ENCODE results near the gene TRIM72. TPM values are rescaled to one million over a fixed set of nuclear protein-coding genes. Genes with fewer than 3 reads are reported as not detected.

Gene TRIM72
- total and polyA plus RNA-seq, 9 of the 15 experiments (the other 6 are each of a cell fraction or from before 2014, with no cell fraction given), result under 0.01 TPM; not detected in 8

DNA sequence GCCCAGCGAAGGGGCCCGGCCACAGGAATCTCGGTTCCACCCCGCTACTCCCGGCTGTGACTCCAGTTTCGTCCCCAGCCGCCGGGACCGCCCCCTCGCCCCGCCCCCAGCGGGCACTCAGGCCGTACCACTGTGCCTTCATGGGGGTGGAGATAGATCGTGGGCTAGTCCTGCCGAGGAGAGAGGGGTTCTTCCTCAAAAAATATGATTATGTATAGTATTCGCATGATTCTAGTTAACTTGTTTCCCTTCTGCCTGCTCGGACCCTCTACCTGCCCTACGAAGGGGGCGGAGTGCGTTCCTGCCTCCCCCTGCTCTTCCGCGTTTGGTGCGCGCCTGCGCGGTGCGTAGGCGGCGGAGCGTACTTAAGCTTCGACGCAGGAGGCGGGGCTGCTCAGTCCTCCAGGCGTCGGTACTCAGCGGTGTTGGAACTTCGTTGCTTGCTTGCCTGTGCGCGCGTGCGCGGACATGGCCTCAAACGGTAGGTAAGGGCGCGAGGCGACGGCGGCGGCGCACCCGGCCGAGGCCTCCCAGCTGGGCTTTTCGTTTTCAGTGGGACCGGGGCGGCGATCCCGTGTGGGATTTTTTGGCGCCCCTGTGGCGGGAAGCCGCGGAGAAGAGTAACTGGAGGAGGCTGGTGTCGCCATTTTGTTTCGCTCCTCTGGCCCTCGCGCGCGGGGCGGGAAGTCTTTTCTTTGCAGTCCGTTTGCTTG lies 34.0 kb upstream of the TRIM72 start, which contains the start of gene FUS (continued):
- TF ChIP-seq, protein P1, sequence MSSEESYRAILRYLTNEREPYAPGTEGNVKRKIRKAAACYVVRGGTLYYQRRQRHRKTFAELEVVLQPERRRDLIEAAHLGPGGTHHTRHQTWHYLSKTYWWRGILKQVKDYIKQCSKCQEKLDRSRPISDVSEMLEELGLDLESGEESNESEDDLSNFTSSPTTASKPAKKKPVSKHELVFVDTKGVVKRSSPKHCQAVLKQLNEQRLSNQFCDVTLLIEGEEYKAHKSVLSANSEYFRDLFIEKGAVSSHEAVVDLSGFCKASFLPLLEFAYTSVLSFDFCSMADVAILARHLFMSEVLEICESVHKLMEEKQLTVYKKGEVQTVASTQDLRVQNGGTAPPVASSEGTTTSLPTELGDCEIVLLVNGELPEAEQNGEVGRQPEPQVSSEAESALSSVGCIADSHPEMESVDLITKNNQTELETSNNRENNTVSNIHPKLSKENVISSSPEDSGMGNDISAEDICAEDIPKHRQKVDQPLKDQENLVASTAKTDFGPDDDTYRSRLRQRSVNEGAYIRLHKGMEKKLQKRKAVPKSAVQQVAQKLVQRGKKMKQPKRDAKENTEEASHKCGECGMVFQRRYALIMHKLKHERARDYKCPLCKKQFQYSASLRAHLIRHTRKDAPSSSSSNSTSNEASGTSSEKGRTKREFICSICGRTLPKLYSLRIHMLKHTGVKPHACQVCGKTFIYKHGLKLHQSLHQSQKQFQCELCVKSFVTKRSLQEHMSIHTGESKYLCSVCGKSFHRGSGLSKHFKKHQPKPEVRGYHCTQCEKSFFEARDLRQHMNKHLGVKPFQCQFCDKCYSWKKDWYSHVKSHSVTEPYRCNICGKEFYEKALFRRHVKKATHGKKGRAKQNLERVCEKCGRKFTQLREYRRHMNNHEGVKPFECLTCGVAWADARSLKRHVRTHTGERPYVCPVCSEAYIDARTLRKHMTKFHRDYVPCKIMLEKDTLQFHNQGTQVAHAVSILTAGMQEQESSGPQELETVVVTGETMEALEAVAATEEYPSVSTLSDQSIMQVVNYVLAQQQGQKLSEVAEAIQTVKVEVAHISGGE (CRISPR knock-in tag; IDR thresholded peaks at IDR 0.05), result no peak
- TF ChIP-seq MXI1 (IDR thresholded peaks at IDR 0.05; ENCODE audit: low read depth, low read length) (peak; percentile 22; the same call in 1 of the 2 replicates), TAF7 (tag; IDR thresholded peaks at IDR 0.05) (peak; percentile 99), PHF8 (IDR thresholded peaks at IDR 0.05; ENCODE audit: borderline replicate concordance, low read length) (peak; percentile 89), ZKSCAN3 (CRISPR knock-in tag; IDR thresholded peaks at IDR 0.05) (no peak), ZBTB7A (IDR thresholded peaks at IDR 0.05; ENCODE audit: borderline replicate concordance, control insufficient read depth, low read depth, low read length) (peak; percentile 33; the same call in 1 of the 2 replicates), SAP30 (IDR thresholded peaks at IDR 0.05; ENCODE audit: borderline replicate concordance, insufficient read depth, low read depth, low read length, poor library complexity, severe bottlenecking) (no peak), TAF1 (IDR thresholded peaks at IDR 0.05; ENCODE audit: control insufficient read depth, extremely low read depth, insufficient read depth, low read length, severe bottlenecking) (peak; percentile 100), BRCA1 (IDR thresholded peaks at IDR 0.05) (no peak), BRCA1 (CRISPR knock-in tag; IDR thresholded peaks at IDR 0.05) (no peak), BRF1 (IDR thresholded peaks at IDR 0.05; ENCODE audit: borderline replicate concordance, extremely low read depth, insufficient read length) (no peak), CREBBP (IDR thresholded peaks at IDR 0.05; ENCODE audit: low read depth, low read length) (no peak), NCOA4 (IDR thresholded peaks at IDR 0.05; ENCODE audit: partially characterized antibody) (no peak)
- TF ChIP-seq, protein P2, sequence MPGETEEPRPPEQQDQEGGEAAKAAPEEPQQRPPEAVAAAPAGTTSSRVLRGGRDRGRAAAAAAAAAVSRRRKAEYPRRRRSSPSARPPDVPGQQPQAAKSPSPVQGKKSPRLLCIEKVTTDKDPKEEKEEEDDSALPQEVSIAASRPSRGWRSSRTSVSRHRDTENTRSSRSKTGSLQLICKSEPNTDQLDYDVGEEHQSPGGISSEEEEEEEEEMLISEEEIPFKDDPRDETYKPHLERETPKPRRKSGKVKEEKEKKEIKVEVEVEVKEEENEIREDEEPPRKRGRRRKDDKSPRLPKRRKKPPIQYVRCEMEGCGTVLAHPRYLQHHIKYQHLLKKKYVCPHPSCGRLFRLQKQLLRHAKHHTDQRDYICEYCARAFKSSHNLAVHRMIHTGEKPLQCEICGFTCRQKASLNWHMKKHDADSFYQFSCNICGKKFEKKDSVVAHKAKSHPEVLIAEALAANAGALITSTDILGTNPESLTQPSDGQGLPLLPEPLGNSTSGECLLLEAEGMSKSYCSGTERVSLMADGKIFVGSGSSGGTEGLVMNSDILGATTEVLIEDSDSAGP (CRISPR knock-in tag; IDR thresholded peaks at IDR 0.05), result no peak
- TF ChIP-seq, protein P3, sequence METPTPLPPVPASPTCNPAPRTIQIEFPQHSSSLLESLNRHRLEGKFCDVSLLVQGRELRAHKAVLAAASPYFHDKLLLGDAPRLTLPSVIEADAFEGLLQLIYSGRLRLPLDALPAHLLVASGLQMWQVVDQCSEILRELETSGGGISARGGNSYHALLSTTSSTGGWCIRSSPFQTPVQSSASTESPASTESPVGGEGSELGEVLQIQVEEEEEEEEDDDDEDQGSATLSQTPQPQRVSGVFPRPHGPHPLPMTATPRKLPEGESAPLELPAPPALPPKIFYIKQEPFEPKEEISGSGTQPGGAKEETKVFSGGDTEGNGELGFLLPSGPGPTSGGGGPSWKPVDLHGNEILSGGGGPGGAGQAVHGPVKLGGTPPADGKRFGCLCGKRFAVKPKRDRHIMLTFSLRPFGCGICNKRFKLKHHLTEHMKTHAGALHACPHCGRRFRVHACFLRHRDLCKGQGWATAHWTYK (CRISPR knock-in tag; IDR thresholded peaks at IDR 0.05), result peak; percentile 74; the same call in 1 of the 2 replicates
- TF ChIP-seq, protein P4, sequence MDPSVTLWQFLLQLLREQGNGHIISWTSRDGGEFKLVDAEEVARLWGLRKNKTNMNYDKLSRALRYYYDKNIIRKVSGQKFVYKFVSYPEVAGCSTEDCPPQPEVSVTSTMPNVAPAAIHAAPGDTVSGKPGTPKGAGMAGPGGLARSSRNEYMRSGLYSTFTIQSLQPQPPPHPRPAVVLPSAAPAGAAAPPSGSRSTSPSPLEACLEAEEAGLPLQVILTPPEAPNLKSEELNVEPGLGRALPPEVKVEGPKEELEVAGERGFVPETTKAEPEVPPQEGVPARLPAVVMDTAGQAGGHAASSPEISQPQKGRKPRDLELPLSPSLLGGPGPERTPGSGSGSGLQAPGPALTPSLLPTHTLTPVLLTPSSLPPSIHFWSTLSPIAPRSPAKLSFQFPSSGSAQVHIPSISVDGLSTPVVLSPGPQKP (CRISPR knock-in tag; IDR thresholded peaks at IDR 0.05), result no peak

Measured in K562 (cell line).